KMS-11 (cell line): Measurements from ENCODE around the gene OR10G4.
"Not testable (repeated sequence)": the region's sequence is repeated elsewhere in the genome, so short reads cannot be mapped to it uniquely, and the experiment has no call there.

ENCODE experiments used
- H2AFZ ChIP-seq: fragments of 200-600 bp; sonication (generic); 2 replicates; pipeline ENCODE4 v1.6.1; 2016; ENCODE audit warnings: antibody characterized with exemption, mixed run types, low read depth
- H3K27ac ChIP-seq: fragments of 200-600 bp; sonication (generic); 2 replicates; pipeline ENCODE4 v1.6.1; 2016; ENCODE audit warnings: mild to moderate bottlenecking, mixed run types
- H3K27me3 ChIP-seq: fragments of 200-600 bp; sonication (generic); 2 replicates; pipeline ENCODE4 v1.6.1; 2017; ENCODE audit warnings: mild to moderate bottlenecking, low read depth, mixed run types, moderate library complexity; ENCODE audit not compliant: insufficient read depth
- H3K36me3 ChIP-seq: fragments of 200-600 bp; sonication (generic); 2 replicates; pipeline ENCODE4 v1.6.1; 2017; ENCODE audit warnings: mild to moderate bottlenecking, mixed run types; ENCODE audit not compliant: insufficient read depth
- H3K4me1 ChIP-seq: fragments of 200-600 bp; sonication (generic); 2 replicates; pipeline ENCODE4 v1.6.1; 2016; ENCODE audit warnings: mild to moderate bottlenecking, low read depth, mixed run types; ENCODE audit not compliant: poor library complexity, severe bottlenecking
- H3K4me2 ChIP-seq: fragments of 200-600 bp; sonication (generic); 2 replicates; pipeline ENCODE4 v1.7.0; 2016; ENCODE audit warnings: mild to moderate bottlenecking, mixed run types
- H3K4me3 ChIP-seq: fragments of 200-600 bp; sonication (generic); IDR thresholded peaks from 2 replicates; pipeline ENCODE4 v1.6.1; 2017; ENCODE audit warnings: low read depth, low read length, mixed read lengths; ENCODE audit not compliant: insufficient read depth
- H3K79me2 ChIP-seq: fragments of 200-600 bp; sonication (generic); 2 replicates; pipeline ENCODE4 v1.6.1; 2016; ENCODE audit warnings: low read depth, mixed run types; ENCODE audit not compliant: insufficient read depth
- H3K9ac ChIP-seq: fragments of 200-600 bp; sonication (generic); 2 replicates; pipeline ENCODE4 v1.6.1; 2016; ENCODE audit warnings: mild to moderate bottlenecking, mixed run types
- H4K20me1 ChIP-seq: fragments of 200-600 bp; sonication (generic); 2 replicates; pipeline ENCODE4 v1.6.1; 2016; ENCODE audit warnings: mild to moderate bottlenecking, mixed run types; ENCODE audit not compliant: insufficient read depth
- TF ChIP-seq, protein P1 (sequence below): fragments of 200-600 bp; sonication (generic); conservative IDR thresholded peaks from 2 replicates; pipeline ENCODE4 v1.6.1; 2017; ENCODE audit warnings: low read depth, mild to moderate bottlenecking, antibody characterized with exemption, low read length, moderate library complexity, mixed read lengths

The OR10G4 gene

DNA sequence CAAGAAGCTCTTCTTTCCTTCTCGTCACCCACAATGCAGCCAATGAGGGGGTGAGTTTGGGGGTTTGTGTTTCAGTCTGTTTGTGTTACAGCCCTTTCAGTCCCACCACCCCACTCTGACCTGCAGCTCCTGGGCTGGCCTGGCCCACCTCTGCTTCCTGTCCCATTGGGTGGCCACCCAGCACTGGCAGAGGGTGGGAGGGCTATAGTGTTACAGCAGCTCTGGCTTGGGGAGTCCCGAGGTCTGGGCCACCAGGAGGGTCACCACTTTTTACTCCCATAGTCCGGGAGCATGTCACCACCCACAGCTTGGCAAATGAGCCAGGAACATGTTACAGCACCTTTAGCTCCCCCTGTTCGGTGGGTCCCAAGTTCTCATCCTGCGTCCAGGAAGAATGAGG, 33.5 kb upstream of the OR10G4 start:
- H3K79me2 ChIP-seq: no peaks in the 10 kb centered on the region
- H3K4me2 ChIP-seq: no peak overlapping the region
- no peaks in the 10 kb centered on the region for H3K4me1 ChIP-seq
- no peaks in the 10 kb centered on the region for H3K36me3 ChIP-seq
- no peaks in the 10 kb centered on the region for H3K27me3 ChIP-seq
- no peaks in the 10 kb centered on the region for H4K20me1 ChIP-seq
- no peak overlapping the region for H3K9ac ChIP-seq
- H3K4me3 ChIP-seq: no peak overlapping the region
- TF ChIP-seq, protein P1, sequence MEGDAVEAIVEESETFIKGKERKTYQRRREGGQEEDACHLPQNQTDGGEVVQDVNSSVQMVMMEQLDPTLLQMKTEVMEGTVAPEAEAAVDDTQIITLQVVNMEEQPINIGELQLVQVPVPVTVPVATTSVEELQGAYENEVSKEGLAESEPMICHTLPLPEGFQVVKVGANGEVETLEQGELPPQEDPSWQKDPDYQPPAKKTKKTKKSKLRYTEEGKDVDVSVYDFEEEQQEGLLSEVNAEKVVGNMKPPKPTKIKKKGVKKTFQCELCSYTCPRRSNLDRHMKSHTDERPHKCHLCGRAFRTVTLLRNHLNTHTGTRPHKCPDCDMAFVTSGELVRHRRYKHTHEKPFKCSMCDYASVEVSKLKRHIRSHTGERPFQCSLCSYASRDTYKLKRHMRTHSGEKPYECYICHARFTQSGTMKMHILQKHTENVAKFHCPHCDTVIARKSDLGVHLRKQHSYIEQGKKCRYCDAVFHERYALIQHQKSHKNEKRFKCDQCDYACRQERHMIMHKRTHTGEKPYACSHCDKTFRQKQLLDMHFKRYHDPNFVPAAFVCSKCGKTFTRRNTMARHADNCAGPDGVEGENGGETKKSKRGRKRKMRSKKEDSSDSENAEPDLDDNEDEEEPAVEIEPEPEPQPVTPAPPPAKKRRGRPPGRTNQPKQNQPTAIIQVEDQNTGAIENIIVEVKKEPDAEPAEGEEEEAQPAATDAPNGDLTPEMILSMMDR: no peak
- H3K27ac ChIP-seq: no peak overlapping the region
- no peak overlapping the region for H2AFZ ChIP-seq

DNA sequence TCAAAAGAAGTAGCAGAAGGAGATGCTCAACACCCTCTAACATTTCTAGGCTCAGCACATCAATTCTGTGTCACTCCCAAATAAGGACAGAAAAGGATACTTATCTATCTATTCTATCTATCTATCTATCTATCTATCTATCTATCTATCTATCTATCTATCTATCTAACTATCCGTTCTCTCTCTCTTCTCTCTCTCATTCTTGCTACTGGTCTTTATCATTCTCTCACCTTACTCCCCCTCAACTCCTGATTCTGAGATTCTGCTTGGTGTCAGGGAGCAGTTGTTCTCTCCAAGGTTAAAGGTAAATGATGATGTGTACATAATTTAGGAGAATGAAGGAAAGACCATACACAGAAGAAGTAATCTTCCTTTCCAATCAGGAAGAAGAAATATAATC, 17.7 kb upstream of the OR10G4 start, which contains the start of gene OR10G6:
OR10G6 (minus strand) TSS at position 43 of the 400 bp plus-strand sequence; CDS start at position 43, 0 bp downstream.
- H3K4me2 ChIP-seq: no peak within 1 kb of the TSS
- H3K27ac ChIP-seq: no peak within 1 kb of the TSS
- TF ChIP-seq, protein P1: no peak
- no peaks in the 10 kb centered on the region for H3K4me1 ChIP-seq
- no peak within 1 kb of the TSS for H3K9ac ChIP-seq
- H4K20me1 ChIP-seq: no peaks in the 10 kb centered on the region
- no peak within 1 kb of the TSS for H2AFZ ChIP-seq
- no peak within 1 kb of the TSS for H3K4me3 ChIP-seq
- H3K27me3 ChIP-seq: no peaks in the 10 kb centered on the region
- H3K79me2 ChIP-seq: no peaks in the 10 kb centered on the region
- no peaks in the 10 kb centered on the region for H3K36me3 ChIP-seq

DNA sequence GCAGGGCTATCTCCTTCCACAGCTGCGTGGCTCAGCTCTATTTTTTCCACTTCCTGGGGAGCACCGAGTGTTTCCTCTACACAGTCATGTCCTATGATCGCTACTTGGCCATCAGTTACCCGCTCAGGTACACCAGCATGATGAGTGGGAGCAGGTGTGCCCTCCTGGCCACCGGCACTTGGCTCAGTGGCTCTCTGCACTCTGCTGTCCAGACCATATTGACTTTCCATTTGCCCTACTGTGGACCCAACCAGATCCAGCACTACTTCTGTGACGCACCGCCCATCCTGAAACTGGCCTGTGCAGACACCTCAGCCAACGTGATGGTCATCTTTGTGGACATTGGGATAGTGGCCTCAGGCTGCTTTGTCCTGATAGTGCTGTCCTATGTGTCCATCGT, 3.0 kb downstream of the OR10G4 start:
- H3K4me3 ChIP-seq, H4K20me1 ChIP-seq, H3K27ac ChIP-seq, H3K79me2 ChIP-seq, H3K4me2 ChIP-seq, H3K4me1 ChIP-seq, H3K27me3 ChIP-seq, H3K9ac ChIP-seq, H3K36me3 ChIP-seq, H2AFZ ChIP-seq: not testable (repeated sequence)

DNA sequence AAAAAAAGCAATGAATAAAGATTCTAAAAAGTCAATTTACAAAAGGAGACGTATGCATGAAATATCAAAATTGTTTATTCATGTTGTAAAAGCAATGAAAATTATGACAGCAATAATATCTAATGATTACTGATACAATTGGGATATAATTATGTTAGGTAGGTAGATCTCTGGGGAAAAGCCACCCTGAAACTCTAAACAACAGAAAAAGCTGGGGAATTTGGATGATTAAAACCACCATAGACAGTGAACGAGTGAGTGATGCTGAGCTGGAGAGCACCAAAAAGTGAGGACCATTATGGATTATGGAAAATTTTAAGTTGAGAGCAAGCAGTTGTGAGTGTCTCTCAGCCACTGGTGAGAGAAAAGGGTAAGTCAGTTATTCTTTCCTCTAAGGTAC, 13.7 kb downstream of the OR10G4 start, which contains the start of gene OR10G8:
OR10G8 (plus strand) TSS at position 301 of the 400 bp plus-strand sequence. CDS start 2,825 bp downstream, outside the sequence.
- Histone ChIP-seq H3K9ac (no peak within 1 kb of the TSS), H3K4me3 (no peak within 1 kb of the TSS), H3K27ac (no peak within 1 kb of the TSS), H3K4me2 (no peak within 1 kb of the TSS), H3K36me3 (no peaks in the 10 kb centered on the region), H2AFZ (no peak within 1 kb of the TSS), H3K4me1 (no peaks in the 10 kb centered on the region), H4K20me1 (no peaks in the 10 kb centered on the region), H3K27me3 (no peaks in the 10 kb centered on the region), H3K79me2 (no peaks in the 10 kb centered on the region)
- TF ChIP-seq, protein P1: no peak

DNA sequence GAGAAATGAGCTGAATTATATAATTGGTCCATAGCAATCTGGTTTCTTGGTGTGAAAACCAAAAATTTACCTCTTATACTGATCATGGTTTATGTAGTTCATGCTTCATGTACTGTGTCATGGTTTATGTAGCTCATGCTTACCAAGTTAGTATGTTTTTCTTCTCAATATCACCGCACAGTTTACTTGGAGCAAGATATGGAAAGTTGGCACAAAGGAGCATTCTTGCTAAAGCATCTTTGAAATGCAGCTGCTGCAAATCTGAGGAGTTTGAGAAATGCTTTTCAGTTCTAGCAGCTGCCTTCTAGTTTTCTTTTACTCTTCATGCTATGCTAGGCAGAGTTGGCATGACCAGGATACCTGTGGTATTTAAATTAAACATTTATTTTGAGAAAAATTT, 23.9 kb downstream of the OR10G4 start:
- Histone ChIP-seq H4K20me1 (no peaks in the 10 kb centered on the region), H3K27ac (no peak overlapping the region), H3K27me3 (no peaks in the 10 kb centered on the region), H3K79me2 (no peaks in the 10 kb centered on the region), H3K4me1 (no peaks in the 10 kb centered on the region), H3K4me2 (no peak overlapping the region), H3K4me3 (no peak overlapping the region), H2AFZ (no peak overlapping the region), H3K9ac (no peak overlapping the region), H3K36me3 (no peaks in the 10 kb centered on the region)
- TF ChIP-seq, protein P1: no peak
